ENCODE measurements around the gene TSTD2.

The TSTD2 gene

DNA sequence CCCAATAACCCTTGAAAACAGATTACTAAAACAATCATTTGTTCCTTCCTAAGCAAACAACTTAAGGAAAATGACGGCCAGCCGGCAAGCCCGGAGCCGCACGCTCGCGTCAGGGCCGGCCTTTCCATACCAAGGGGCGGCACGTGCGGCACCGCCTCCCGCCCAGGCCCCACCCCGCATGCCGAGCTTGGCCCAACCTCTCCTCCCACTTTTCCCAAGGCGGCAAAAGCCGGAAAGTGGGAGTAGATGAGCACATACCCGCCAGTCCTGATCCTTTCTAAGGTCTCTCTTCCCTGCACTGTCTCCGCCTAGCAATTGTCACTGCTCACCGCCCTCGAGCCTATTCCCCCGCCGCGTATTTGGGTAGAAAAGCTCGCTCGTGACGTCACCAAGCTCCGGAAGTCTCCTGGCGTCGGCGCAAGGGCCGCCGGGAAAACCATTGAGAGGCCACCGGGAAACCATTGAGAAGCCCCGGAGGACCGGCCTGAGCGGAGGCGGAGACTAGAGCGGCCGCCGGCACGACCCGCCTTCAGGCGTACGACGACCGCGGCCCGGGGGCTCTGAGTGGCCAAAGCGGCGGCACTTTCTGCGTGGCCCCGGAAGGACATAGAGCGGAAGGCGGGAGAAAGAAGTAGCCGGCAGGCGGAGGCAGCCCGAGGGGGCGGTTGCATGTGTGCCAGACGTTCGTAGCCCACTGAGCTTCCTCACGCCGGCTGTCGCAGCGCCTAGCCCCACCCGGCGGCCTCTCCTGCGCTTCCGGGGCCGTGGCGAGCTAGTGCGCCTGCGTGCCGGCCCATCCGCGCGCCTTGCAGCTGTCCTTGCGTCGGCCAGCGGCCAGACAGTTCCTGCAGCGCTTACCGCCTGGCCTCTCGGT, at the start of gene TSTD2, which contains the start of gene NCBP1:
TSTD2 (minus strand) TSS at position 384 of the 874 bp plus-strand sequence. CDS start 5,806 bp downstream, outside the sequence.
NCBP1 (plus strand) TSS at position 837 of the 874 bp plus-strand sequence. CDS start 61 bp downstream, outside the sequence.
- DNase-seq = peak; percentile 94 to 96

DNA sequence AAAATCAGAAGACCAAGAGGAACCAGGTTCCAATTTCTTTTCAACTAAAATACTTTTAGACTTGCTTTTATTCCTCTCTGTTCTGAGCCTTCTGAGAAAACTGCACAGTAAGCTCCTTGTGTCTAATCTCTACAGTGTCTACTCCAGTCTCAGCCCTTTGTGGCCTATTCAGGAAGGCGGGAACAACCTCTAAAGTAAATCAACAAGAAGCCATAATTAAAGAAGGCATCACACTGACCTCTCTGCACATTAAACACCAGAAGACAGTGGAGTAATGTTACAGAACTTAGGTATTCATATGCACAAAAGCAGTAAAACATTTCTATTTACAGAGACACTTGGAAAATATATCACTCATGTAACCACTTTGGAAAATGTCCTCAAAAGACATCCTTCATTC, 49.1 kb upstream of the TSTD2 start:
- no peak for DNase-seq

DNA sequence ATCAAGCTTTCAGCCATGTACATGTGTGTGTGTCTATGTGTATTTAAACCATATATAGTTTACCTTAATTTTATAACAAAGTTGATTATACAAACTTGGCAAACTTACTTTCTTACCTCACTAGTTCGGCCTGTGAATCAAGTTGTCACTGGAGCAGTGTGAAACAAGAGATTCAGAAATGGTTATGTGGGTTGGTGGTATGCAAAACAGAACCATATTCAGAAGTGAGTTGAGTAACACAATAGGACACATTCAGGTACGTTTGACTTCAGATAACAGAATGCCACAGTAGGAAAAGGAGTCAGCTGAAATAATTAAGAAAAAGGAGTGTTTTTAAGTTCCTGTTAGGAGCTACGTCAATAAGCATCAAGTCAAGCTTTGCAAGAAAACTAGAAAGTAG, 42.5 kb upstream of the TSTD2 start:
- DNase-seq = no peak

GRCh38 chr9:97673922-97674321, 40.8 kb upstream of the TSTD2 start:
- no peak for DNase-seq

- DNase-seq = no peak
Observed at GRCh38 chr9:97672403-97672802, 39.2 kb upstream of the TSTD2 start.

GRCh38 chr9:97670586-97670985, 37.4 kb upstream of the TSTD2 start:
- no peak for DNase-seq

DNA sequence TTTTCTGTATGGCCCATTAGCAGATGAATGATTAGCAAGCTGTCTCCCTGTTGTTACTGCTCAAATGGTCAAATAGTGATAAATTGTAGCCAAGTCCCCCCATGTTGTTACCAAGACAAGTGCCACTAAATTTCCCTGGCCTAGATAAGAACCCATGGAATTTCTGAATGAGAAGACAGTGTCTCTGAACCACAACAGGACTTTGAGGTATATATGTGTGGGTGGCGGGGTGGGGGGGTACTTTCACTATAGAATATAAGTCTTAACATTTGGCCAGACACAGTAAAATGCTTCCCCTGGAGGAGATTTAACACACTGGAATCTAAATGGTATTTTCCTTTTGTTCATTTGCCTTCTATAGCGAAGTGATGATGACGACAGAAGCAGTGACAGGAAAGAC, 35.3 kb upstream of the TSTD2 start:
- no peak for DNase-seq

DNA sequence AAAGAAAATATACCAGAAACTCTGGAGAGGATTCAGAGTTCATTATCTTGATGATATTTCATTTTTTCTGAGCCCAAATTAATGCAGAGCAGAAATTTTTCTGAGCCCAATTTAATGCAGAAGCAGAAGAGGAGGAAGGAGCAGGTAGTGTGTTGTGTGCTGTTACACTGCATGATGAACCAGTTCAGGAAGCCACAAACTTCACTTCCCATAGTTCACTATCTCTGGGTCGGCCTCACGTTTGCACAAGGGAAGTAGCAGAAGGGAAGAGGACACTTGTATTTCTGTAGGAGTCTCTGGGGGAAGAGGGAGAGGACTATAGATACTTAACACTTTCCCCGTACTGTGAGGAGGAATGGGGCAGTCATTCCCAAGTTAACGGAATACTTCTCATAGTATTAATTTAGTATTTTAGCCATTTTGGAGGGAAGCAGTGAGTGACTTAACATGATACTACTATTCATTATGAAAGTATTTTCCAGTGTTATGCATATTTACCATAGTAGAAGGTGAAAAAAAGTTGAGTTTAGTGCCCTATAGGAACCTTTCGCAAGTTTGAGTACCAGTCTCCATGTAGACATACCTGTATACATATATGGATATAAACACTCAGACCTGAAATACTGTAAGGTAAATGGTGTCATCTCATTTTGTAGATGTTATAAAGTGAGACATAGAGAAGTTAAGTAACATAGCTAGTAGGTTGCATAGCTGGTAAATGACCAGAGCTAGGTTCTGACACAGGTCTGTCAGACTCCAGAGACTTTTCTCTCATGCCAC, 33.9 kb upstream of the TSTD2 start:
- DNase-seq = no peak

DNA sequence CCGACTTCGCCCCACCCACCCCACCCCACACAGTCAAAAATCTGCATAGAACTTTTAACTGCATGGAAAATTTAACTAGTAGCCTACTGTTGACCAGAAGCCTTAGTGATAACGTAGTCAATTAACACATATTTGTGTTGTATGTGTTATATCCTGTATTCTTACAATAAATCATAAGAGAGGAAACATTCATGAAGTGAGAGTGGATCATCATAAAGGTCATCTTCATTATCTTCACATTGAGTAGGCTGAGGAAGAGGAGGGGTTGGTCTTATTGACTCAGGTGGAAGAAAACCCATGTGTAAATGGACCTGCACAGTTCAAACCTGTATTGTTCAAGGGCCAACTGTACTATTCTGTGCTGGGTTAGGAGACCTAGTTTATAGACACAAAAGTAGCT, 32.6 kb upstream of the TSTD2 start:
- DNase-seq = no peak

GRCh38 chr9:97660847-97661246, 27.7 kb upstream of the TSTD2 start:
- no peak for DNase-seq

DNA sequence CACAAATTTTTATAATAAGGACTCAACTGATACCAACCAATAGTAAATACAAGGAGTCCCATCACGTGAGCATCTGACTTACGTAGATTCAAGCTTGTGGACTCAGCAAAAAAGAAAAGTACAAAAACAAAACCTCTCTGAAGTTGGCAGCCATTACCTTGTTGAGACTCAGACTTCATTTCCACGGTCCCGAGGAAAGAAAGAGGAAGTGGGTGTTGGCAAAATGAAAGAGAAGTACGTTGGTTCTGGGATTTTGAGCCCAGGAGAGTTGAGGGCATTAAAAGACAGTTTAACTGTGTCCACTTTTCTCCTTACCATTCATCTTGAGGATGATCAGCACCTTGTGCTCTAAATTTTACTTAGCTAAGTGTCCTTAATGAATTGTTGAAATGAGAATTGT, 27.2 kb upstream of the TSTD2 start:
- no peak for DNase-seq

GRCh38 chr9:97659771-97660170, 26.6 kb upstream of the TSTD2 start:
- no peak for DNase-seq

DNA sequence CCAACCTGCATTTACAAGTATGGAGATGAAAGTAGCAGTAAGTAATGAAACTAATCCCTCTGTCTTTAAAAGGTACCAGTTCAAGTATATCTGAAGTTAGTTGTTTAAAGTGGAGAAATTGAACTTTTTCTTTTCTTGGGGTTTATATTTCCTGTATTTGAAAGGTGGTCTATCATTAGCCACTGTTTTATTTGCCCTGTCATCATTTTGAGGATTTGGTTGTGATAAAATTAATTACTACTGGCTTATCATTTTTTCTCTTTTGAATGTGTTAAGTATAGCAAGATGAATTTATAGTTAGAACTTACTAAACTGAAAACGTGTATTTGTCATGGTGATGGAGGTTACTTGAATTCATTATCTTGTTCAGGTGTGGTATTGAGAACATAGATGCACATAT, 25.5 kb upstream of the TSTD2 start:
- DNase-seq = no peak

DNA sequence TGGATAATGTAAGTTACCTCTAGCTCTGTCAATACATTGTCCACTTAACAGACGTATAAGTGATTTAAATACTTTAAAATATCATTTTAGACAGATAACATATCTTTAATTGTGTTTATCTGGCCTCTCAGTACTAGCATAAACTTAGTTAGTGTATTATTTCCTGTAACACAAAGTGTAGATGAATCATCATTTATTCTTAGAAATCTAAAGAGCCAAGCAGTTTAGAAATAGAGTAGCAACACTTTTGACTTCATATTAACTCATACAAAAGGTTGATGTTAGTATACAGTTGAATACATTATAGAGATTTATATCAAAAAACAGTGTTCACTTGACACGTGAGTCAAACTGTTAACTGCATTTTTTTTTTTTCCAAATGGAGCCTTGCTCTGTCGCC, 18.5 kb upstream of the TSTD2 start:
- no peak for DNase-seq

- no peak for DNase-seq
Observed at GRCh38 chr9:97647996-97648395, 14.8 kb upstream of the TSTD2 start.

DNA sequence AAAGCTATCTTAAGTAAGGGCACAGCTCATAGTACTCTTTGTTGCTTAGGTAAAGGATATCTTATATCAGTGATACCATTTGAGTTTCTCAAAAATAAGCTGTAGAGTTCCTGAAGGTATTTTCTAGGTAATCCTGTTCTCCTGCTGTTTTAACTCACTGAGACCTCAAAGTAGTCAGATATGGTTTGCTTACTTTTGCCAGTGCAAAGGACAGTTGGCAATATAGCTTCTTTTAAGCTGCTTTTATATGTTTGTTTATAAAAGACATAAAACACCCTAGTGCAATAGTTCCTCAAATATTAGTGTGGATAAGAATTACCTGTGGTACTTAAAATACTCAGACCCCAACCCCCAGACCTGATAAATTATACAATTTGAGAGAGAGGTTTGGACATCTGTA, 12.6 kb upstream of the TSTD2 start:
- no peak for DNase-seq

- DNase-seq = no peak
Observed at GRCh38 chr9:97640325-97640724, 7.2 kb upstream of the TSTD2 start.

GRCh38 chr9:97638666-97639065, 5.5 kb upstream of the TSTD2 start:
- DNase-seq = no peak

GRCh38 chr9:97636903-97637302, 3.7 kb upstream of the TSTD2 start:
- no peak for DNase-seq

DNA sequence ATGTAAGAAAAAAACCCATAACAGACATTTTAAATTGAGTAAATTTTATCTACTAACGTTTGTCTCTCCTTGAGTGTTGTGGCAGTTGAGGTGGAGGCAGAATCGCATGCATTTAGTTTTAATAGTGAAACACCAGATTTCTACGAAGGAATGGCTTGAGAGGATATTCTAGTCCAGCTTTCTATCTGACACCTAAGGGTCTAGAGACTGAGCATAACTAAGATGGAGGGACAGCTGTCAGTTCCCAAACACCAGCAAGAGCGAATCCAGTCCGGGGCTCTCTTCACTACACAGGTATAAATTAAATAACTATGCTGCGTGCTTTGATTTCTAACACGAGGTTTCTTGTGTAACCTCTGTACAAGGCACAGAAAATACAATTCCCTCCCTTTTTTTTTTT, 1.9 kb upstream of the TSTD2 start:
- no peak for DNase-seq

DNA sequence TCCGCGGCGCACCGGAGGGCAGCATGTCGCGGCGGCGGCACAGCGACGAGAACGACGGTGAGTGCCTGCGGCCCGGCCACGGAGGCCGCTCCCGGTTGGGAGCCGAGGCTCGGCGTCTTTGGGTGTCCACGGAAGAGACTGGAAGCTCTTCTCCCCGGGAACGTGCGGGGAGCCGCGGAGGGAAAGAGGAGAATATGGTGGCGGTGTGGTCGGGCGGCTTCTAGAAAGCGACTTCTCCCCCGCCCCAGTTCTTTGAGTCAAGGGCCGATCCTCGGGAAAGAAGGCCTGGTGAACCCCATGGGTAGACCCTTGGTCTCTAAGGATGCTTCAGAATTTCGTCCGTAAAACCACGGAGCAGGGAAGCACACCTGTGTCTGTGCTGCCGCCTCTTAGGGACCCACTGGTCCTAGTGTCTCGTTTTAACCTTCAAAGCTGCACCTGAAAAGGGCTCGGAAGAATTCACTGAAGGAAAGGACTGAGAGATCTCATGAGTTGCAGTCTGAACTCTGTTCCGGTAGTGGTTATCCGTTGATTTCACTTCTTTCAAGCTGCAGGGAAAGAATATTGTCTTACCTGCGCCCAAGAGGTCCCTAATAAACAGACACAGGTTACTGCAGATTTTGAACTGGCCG, 807 bp upstream of the TSTD2 start:
- no peak for DNase-seq

DNA sequence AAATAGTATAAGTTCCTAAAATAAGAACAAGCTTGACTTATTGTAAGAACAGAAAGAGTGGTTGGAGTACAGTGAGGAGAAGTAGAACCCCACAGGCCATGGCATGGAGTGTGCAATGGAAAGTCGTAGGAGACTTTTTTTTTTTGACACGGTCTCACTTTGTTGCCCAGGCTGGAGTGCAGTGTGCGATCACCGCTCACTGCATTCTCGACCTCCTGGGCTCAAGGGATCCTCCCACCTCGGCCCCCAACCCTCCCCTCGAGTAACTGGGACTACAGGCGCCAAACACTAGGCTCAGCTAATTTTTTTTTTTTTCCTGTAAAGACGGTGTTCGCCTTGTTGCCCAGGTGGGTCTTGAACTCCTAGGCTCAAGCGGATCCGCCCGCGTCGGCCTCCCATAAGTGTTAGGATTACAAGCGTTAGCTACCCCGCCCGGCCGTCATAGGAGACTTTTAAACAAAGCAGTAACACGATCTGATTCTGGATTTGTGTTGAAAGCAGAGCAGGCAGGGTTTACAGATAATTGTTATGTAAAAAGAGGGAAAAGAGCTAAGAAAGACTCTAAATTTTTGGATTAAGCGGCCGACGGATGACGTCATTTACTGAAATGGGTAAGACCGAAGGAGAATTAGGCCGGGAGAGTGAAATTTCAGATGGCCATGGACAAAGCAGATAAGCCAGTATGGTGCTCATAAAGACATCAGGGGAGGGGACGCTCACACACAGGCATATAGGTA, 752 bp downstream of the TSTD2 start:
- peak in 1 of 2 donors; percentile 24 for DNase-seq

- DNase-seq = no peak
Observed at GRCh38 chr9:97630591-97630990, 2.6 kb downstream of the TSTD2 start.

All from activated CD4-positive, alpha-beta T cell treated with anti-CD3 and anti-CD28 coated beads for 4 hours (primary cell).